Body of pancreas (tissue), 4 donors: ENCODE results near the gene SLC66A1.

ENCODE experiments used
- POLR2A ChIP-seq, 3 donors: fragments of 450-650 bp; IDR thresholded peaks; one replicate each; pipeline ENCODE4 v1.6.1; 2016; ENCODE audit warnings: antibody characterized with exemption in 3 of 3, mild to moderate bottlenecking in 2 of 3
- TF ChIP-seq, protein P1 (sequence below), 7 experiments: fragments of 450-650 bp in 4 of 7; fragments of 200-600 bp in 3 of 7; sonication (generic) in 3 of 7; IDR thresholded peaks; one replicate each; pipeline ENCODE4 v1.5.1; 2016 to 2019; ENCODE audit warnings: antibody characterized with exemption in 7 of 7

GRCh38 chr1:19312782-19313635 is 883 bp downstream of the SLC66A1 start:
- TF ChIP-seq, protein P1, sequence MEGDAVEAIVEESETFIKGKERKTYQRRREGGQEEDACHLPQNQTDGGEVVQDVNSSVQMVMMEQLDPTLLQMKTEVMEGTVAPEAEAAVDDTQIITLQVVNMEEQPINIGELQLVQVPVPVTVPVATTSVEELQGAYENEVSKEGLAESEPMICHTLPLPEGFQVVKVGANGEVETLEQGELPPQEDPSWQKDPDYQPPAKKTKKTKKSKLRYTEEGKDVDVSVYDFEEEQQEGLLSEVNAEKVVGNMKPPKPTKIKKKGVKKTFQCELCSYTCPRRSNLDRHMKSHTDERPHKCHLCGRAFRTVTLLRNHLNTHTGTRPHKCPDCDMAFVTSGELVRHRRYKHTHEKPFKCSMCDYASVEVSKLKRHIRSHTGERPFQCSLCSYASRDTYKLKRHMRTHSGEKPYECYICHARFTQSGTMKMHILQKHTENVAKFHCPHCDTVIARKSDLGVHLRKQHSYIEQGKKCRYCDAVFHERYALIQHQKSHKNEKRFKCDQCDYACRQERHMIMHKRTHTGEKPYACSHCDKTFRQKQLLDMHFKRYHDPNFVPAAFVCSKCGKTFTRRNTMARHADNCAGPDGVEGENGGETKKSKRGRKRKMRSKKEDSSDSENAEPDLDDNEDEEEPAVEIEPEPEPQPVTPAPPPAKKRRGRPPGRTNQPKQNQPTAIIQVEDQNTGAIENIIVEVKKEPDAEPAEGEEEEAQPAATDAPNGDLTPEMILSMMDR (IDR thresholded peaks at IDR 0.05), result no peak
- no peak for TF ChIP-seq POLR2A (IDR thresholded peaks at IDR 0.05)
